G401.6 (cell line): ENCODE measurements around the gene SRGAP3.

Experiments used
- FAIRE-seq: peaks from 2 replicates; lab custom pipeline; 2012; peaks lifted over from hg19 to GRCh38; lab: Jason Lieb, UNC

Gene SRGAP3

GRCh38 chr3:9172851-9173321, 76.6 kb downstream of the SRGAP3 start:
- no peak for FAIRE-seq

DNA sequence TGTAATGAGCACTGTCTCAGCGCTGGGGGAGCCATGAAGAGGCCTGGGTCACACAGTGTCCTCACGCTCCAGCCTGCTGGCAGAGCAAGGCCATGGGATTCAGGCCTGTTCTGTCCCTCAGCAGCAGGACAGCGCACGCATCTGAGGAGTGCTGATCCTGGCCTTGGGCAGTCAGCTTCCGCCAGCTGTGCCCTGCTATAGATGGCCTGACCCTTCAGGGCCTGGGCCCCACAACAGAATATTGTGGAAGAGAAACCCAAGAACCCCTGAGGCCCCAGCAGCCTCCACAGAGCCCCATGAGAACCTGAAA, 78.6 kb downstream of the SRGAP3 start:
- no peak for FAIRE-seq

GRCh38 chr3:9169956-9170850, 79.2 kb downstream of the SRGAP3 start:
- FAIRE-seq = no peak

GRCh38 chr3:9169326-9169725, 80.1 kb downstream of the SRGAP3 start:
- no peak for FAIRE-seq

GRCh38 chr3:9168241-9168741, 81.2 kb downstream of the SRGAP3 start:
- FAIRE-seq = no peak

DNA sequence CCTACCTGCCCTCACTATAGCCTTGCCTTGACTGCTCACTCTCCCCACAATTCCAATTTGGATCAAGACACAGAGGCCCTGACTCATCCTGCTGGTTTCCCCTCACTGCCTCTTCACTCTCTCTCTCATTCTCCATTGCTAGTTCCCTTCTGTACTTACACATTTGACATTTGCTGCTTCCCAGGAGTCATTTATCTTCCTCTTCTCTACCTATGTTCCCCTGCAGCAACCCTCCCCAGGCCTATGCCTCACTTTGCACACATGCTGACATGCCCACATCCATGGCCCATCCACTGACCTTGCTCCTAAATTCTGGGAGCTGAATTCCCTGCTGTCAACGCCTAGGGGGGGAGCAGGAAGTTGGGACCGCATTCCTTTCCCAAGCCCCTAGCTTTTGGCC, 82.2 kb downstream of the SRGAP3 start:
- FAIRE-seq = no peak

DNA sequence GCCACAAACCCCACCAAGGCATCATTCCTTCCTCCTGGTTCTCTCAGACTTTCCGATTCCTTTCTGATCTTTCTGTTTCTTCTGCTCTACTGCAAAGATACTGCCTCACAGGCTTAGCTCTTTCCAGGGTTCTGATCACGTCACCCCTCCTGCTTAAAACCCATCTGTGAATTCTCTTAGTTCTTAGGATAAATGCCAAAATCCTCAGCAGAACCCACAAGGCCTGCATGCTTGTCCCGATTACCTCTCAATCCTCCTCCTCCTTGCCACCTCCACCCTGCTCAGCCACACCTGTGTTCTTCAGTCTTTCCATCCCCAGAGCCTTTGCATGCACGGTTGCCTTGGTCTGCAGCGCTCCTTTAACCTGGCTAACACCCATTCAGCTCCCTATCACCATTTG, 84.0 kb downstream of the SRGAP3 start:
- FAIRE-seq = no peak

GRCh38 chr3:9163289-9163688, 86.2 kb downstream of the SRGAP3 start:
- no peak for FAIRE-seq

GRCh38 chr3:9161811-9162210, 87.6 kb downstream of the SRGAP3 start:
- no peak for FAIRE-seq

GRCh38 chr3:9161298-9161697, 88.1 kb downstream of the SRGAP3 start:
- no peak for FAIRE-seq

GRCh38 chr3:9158865-9159630, 90.4 kb downstream of the SRGAP3 start:
- FAIRE-seq = no peak

GRCh38 chr3:9157651-9158362, 91.6 kb downstream of the SRGAP3 start:
- FAIRE-seq = no peak

GRCh38 chr3:9156604-9157003, 92.8 kb downstream of the SRGAP3 start:
- FAIRE-seq = no peak

DNA sequence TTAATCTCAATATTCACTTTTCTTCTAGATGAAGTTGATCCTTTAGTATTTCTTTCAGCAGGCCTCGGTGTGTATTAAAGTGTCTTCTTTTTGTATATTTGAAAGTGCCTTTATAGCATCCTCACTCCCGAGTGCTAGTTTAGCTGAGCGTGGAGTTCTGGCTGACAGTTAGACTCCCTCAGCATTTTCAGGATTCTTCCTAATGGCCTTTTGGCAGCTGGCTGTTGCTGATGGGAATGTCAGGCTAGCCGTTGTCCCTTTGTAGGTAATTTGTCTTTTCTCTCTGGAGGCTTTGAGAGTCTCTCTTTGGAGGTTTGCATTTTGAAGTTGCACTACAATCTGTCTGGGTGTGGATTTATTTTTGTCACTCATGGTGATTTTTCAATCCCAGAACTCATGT, 94.4 kb downstream of the SRGAP3 start:
- FAIRE-seq = no peak

- FAIRE-seq = no peak
Observed at GRCh38 chr3:9153904-9154619, 95.4 kb downstream of the SRGAP3 start.

DNA sequence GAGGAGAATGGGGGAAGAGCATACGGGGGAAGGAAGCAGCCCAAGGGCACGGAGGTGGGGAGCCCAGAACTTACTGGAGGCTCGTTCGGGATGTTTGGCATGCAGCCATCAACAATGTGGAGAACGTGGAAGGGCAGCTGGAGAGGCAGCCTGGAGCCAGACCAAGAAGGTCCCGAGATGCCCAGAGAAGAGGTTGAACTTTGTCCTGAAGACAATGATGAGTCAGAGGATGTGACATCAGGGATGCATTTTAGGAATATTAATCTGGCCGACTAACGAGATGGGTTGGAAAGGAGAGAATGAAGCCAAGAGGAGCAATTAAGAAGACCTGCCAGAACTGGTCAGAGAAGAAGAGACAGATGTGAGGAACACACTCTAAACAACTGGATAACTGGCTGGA, 98.2 kb downstream of the SRGAP3 start:
- FAIRE-seq = no peak

- no peak for FAIRE-seq
Observed at GRCh38 chr3:9149566-9149965, 99.9 kb downstream of the SRGAP3 start.

DNA sequence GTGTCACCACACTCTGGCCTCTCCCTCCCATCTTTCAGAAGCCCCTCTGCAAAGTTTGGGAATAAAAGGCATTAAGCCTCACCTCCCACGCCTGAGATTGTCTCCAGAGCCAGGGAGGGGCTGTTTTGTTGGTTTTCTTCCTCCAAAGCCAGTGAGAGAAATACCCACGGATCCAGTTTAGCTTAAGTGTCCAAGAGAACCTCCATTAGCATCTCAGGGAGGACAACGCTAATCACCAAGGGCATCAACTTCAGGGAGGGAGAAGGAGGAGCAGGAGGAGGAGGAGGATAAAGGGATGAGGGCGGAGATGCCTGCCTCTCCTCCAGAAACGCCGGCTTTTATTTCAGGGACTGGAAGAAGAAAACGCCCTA, 101.6 kb downstream of the SRGAP3 start:
- no peak for FAIRE-seq

DNA sequence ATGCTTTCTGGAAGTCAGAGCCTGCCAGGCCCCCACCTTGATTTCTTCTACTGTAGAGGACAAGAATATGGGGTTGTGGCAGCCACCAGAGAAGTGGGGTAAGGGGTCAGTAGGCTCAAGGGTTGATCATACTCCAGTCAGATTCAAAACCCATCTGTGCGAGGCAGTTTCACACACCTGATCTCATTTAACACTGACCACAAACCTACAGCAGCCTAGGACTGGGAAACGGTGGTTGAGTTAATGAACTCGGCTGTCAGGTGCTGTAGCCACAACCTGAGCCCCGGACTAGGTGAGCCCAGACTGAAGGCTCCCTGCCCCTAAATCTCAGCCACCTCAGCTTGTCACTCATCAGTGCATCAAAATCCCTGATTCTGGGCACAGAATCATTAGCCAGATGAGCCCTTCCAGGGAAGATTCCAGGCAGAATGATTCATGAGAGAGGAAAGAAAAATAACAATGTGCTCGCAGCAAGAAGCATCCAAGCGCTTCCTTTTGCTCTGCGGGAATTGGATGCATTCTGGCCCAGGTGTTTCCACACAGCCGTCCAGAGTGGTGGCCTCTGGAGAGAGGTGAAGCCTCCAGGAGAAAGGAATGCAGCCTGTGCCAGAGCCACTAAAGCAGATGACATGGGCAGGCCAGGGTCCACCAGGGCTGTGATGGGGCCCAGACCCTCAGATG, 102.1 kb downstream of the SRGAP3 start:
- FAIRE-seq = no peak

DNA sequence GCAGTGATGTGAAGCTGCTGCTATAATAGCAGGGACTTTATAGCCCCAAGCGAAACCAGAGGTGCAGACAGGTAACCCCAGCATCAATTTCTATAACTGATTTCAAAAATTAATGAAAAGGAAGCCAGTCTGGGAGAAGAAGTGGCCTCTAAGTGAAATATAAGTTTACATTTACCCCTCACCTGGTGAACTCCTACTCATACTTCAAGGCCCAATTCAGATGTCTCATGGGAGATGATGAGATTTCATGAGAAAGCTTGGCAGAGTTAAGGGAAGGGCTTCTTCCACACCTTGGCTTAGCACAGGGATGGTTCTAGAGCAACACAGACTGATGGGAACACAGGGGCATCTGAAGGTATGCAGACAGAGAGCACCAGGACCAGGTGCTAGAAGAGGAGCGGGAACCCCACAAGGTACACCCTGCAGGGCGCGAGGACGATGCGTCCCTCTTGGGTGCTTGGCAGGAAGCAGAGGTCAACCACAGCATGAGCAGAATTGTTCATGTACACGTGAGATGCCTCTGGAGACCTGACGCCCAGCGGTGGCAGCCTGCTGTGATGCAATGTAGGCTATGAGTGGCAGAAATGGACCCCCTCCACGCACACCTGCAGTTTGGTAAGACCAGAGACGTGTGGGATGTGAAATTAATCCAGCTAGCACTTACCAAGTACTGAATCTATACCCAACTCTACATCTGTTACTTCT, 102.9 kb downstream of the SRGAP3 start:
- FAIRE-seq = no peak

- no peak for FAIRE-seq
Observed at GRCh38 chr3:9143184-9143583, 106.3 kb downstream of the SRGAP3 start.
